ENCODE measurements around the gene VSTM2L. TPM values are rescaled to one million over a fixed set of nuclear protein-coding genes. Genes with fewer than 3 reads are reported as not detected.

The VSTM2L gene
- total and polyA plus RNA-seq, 2 of the 13 experiments (the other 11 are each of a cell fraction or from before 2014, with no cell fraction given) = not detected

- ChIA-PET CTCF (ENCODE audit: low intra/inter-chr PET ratio, low total read pairs) (no interaction called here), POLR2A (no interaction called here)
- in situ Hi-C loops (cut with HindIII; ENCODE audit: extremely low pct_ligation_motif_present, low pct_unique_long_range_greater_than_20kb) = no loop called here
- BruUV-seq (replicated peaks) = no TSS peak
- 84% methylated on average over 7 of the region's 7 CpGs for WGBS (ENCODE audit: low lambda C conversion rate)
- H3K4me2 ChIP-seq (ENCODE audit: low read depth, low read length) = no peak overlapping the region
- no peaks in the 10 kb centered on the region for H3K79me2 ChIP-seq (ENCODE audit: insufficient read depth, low read length)
- no peak for ATAC-seq
- H3K27ac ChIP-seq (ENCODE audit: extremely low read length, insufficient read depth, low read length) = no peak overlapping the region
- TF ChIP-seq HIVEP1 (CRISPR knock-in tag; IDR thresholded peaks at IDR 0.05) (0 out of 2 replicates have a peak, but pooled peaks have one; percentile 26), ZNF605 (CRISPR knock-in tag; IDR thresholded peaks at IDR 0.05) (no peak)
- H3K36me3 ChIP-seq (replicated peaks in 1 of 2; ENCODE audit: control insufficient read depth in 1 of 2, insufficient read depth in 2 of 2, low read length in 2 of 2) = no peaks in the 10 kb centered on the region
- no peak for FAIRE-seq
- H4K20me1 ChIP-seq (ENCODE audit: insufficient read depth, low read length) = no peaks in the 10 kb centered on the region
- no peaks in the 10 kb centered on the region for H3K9me3 ChIP-seq (ENCODE audit: low read length)
- H3K9ac ChIP-seq (ENCODE audit: insufficient read depth, low read depth, low read length) = no peak overlapping the region
- DNase-seq (ENCODE audit: low spot score) = no peak
- no peak overlapping the region for H2AFZ ChIP-seq (ENCODE audit: low read length)
- H3K4me1 ChIP-seq (ENCODE audit: insufficient read depth, low read length) = no peaks in the 10 kb centered on the region
- no peaks in the 10 kb centered on the region for H3K27me3 ChIP-seq (ENCODE audit: control insufficient read depth in 1 of 2, insufficient read depth in 2 of 2, low read length in 2 of 2)
- H3K4me3 ChIP-seq (replicated peaks in 1 of 3; ENCODE audit: insufficient read depth in 1 of 3, low read depth in 2 of 3, low read length in 3 of 3) = no peak overlapping the region
- intact Hi-C loops (cut with micrococcal nuclease; ENCODE audit: unreplicated experiment) = no loop called here
Measured at GRCh38 chr20:37972256-37973058, 69.5 kb downstream of the VSTM2L start.

DNA sequence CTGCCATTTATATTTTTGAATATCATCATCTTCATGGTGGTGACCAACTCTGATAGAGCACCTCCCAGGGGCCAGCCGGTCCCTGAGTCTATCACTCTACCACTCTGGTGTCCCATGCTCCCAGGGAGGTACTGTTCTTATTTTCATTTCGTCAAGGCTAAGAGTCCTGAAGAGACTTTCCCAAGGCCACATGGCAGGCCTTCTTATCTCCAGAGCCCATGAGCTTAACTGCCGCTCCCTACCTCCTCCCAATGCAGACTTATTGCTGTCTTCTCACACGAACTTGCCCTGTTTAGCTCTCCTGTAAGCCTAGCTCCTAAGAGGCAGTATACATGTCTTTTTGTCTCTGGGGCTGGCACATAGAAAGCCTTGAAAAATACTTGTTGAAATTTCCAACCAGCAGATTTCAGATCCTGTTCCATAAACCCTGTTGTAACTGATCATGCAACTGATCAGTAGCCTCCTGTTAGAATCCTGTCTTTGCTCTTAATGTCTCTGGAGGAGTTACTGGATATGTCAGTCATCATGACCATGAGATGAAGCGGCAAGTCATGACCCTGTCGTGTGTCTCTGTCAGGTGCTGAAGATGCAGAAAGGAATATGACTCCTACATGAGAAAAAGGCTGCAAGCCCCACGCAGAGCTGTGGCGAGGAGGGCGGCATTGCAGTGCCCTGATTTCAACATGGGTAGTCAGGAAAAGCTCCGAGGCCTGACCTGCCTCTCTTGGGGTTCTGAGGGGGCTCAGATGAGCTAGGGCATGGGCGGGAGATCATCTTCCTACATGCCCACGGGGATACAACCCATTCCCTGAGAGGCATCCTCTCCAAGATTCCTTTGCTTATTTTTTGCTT is 70.4 kb downstream of the VSTM2L start:
- Histone ChIP-seq H4K20me1 (ENCODE audit: insufficient read depth, low read length) (no peaks in the 10 kb centered on the region), H3K4me1 (ENCODE audit: insufficient read depth, low read length) (no peaks in the 10 kb centered on the region), H3K4me3 (replicated peaks in 1 of 3; ENCODE audit: insufficient read depth in 1 of 3, low read depth in 2 of 3, low read length in 3 of 3) (no peak overlapping the region), H3K27me3 (ENCODE audit: control insufficient read depth in 1 of 2, insufficient read depth in 2 of 2, low read length in 2 of 2) (no peaks in the 10 kb centered on the region), H3K79me2 (ENCODE audit: insufficient read depth, low read length) (no peaks in the 10 kb centered on the region), H3K9ac (ENCODE audit: insufficient read depth, low read depth, low read length) (no peak overlapping the region), H3K27ac (ENCODE audit: extremely low read length, insufficient read depth, low read length) (no peak overlapping the region), H2AFZ (ENCODE audit: low read length) (no peak overlapping the region), H3K4me2 (ENCODE audit: low read depth, low read length) (no peak overlapping the region), H3K9me3 (ENCODE audit: low read length) (no peaks in the 10 kb centered on the region), H3K36me3 (replicated peaks in 1 of 2; ENCODE audit: control insufficient read depth in 1 of 2, insufficient read depth in 2 of 2, low read length in 2 of 2) (no peaks in the 10 kb centered on the region)
- no peak for FAIRE-seq
- DNase-seq (ENCODE audit: low spot score) = no peak
- no TSS peak for BruUV-seq (replicated peaks)
- ATAC-seq = no peak
- in situ Hi-C loops (cut with HindIII; ENCODE audit: extremely low pct_ligation_motif_present, low pct_unique_long_range_greater_than_20kb) (no loop called here), intact Hi-C loops (cut with micrococcal nuclease; ENCODE audit: unreplicated experiment) (no loop called here)
- WGBS (ENCODE audit: low lambda C conversion rate) = 83% methylated on average over 12 of the region's 12 CpGs
- ChIA-PET POLR2A (no interaction called here), CTCF (ENCODE audit: low intra/inter-chr PET ratio, low total read pairs) (no interaction called here)
- TF ChIP-seq, protein P1, sequence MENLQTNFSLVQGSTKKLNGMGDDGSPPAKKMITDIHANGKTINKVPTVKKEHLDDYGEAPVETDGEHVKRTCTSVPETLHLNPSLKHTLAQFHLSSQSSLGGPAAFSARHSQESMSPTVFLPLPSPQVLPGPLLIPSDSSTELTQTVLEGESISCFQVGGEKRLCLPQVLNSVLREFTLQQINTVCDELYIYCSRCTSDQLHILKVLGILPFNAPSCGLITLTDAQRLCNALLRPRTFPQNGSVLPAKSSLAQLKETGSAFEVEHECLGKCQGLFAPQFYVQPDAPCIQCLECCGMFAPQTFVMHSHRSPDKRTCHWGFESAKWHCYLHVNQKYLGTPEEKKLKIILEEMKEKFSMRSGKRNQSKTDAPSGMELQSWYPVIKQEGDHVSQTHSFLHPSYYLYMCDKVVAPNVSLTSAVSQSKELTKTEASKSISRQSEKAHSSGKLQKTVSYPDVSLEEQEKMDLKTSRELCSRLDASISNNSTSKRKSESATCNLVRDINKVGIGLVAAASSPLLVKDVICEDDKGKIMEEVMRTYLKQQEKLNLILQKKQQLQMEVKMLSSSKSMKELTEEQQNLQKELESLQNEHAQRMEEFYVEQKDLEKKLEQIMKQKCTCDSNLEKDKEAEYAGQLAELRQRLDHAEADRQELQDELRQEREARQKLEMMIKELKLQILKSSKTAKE (CRISPR knock-in tag; IDR thresholded peaks at IDR 0.05; ENCODE audit: borderline replicate concordance) = no peak
- TF ChIP-seq RAD51 (IDR thresholded peaks at IDR 0.05; ENCODE audit: borderline replicate concordance) = no peak
- no peak for TF ChIP-seq ZMAT3 (CRISPR knock-in tag; conservative IDR thresholded peaks at IDR 0.05)
- TF ChIP-seq ASH2L (IDR thresholded peaks at IDR 0.05; ENCODE audit: insufficient read length, low read depth, low read length) = no peak
- TF ChIP-seq THAP11 (CRISPR knock-in tag; IDR thresholded peaks at IDR 0.05) = no peak
- TF ChIP-seq ZNF598 (CRISPR knock-in tag; IDR thresholded peaks at IDR 0.05; ENCODE audit: borderline replicate concordance) = no peak
- TF ChIP-seq ZNF350 (CRISPR knock-in tag; IDR thresholded peaks at IDR 0.05; ENCODE audit: borderline replicate concordance, low read depth) = no peak
- no peak for TF ChIP-seq POLR2A (IDR thresholded peaks at IDR 0.05; ENCODE audit: insufficient read depth in 1 of 2, low read depth in 2 of 2, low read length in 2 of 2)
- no peak for TF ChIP-seq HNRNPK (IDR thresholded peaks at IDR 0.05; ENCODE audit: low read depth, low read length, poor library complexity, severe bottlenecking)
- no peak for TF ChIP-seq ZBTB1 (CRISPR knock-in tag; IDR thresholded peaks at IDR 0.05; ENCODE audit: borderline replicate concordance)
- no peak for TF ChIP-seq ZNF567 (CRISPR knock-in tag; IDR thresholded peaks at IDR 0.05; ENCODE audit: borderline replicate concordance)

Data from HepG2 (cell line).